ENCODE measurements around the gene KRT71.

The KRT71 gene

GRCh38 chr12:52591521-52591920 is 38.6 kb upstream of the KRT71 start:
- no peak for DNase-seq (ENCODE audit: low read depth in 2 of 2)
- H3K4me3 ChIP-seq (replicated peaks in 1 of 2; ENCODE audit: low read depth in 2 of 2, low read length in 2 of 2) = no peak overlapping the region
- no peak for TF ChIP-seq CTCF (IDR thresholded peaks at IDR 0.05; ENCODE audit: low read depth, low read length)

DNA sequence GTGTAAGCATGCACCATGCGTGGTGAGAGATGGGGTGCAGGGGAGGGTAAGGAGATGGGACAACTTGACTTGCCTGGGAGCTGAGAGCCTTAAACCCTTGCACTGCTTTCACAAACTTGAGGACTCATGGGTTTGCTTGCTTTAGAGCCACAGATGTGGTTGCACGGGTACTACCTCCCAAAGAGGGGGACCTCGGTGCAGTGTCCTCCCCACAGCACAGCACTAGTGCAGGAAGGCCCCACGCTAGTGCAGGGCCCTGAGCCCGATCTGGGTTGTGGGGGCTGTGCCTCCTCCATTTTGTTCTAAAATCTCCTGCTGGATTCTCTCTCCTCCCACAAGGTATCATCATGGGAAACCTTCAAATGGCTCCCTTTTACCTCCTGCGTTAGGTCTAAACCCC is 37.1 kb upstream of the KRT71 start:
- TF ChIP-seq CTCF (IDR thresholded peaks at IDR 0.05; ENCODE audit: low read depth, low read length) = no peak
- no peak for DNase-seq (ENCODE audit: low read depth in 2 of 2)
- H3K4me3 ChIP-seq (replicated peaks in 1 of 2; ENCODE audit: low read depth in 2 of 2, low read length in 2 of 2) = no peak overlapping the region

DNA sequence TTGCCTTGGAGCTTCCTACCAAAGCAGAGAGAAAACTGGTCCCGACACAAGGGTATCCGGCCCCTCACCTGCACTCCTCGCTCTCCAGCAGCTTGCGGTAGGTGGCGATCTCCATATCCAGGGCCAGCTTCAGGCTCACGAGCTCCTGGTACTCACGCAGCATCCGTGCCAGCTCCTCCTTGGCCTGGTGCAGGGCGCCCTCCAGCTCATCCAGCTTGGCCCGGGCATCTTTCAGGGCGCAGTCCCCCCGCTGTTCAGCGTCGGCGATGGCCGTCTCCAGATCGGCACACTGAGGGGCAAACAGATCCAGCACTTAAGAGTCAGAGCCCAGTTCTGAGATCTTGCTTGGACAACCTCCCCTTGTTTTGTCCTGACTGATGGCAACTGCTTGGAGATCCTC is 34.6 kb upstream of the KRT71 start:
- DNase-seq (ENCODE audit: low read depth in 2 of 2) = no peak
- no peak overlapping the region for H3K4me3 ChIP-seq (replicated peaks in 1 of 2; ENCODE audit: low read depth in 2 of 2, low read length in 2 of 2)
- no peak for TF ChIP-seq CTCF (IDR thresholded peaks at IDR 0.05; ENCODE audit: low read depth, low read length)

- no peak for TF ChIP-seq CTCF (IDR thresholded peaks at IDR 0.05; ENCODE audit: low read depth, low read length)
- H3K4me3 ChIP-seq (replicated peaks in 1 of 2; ENCODE audit: low read depth in 2 of 2, low read length in 2 of 2) = no peak overlapping the region
- DNase-seq (ENCODE audit: low read depth in 2 of 2) = no peak
These were observed 33.0 kb upstream of the KRT71 start for GRCh38 chr12:52585946-52586345.

DNA sequence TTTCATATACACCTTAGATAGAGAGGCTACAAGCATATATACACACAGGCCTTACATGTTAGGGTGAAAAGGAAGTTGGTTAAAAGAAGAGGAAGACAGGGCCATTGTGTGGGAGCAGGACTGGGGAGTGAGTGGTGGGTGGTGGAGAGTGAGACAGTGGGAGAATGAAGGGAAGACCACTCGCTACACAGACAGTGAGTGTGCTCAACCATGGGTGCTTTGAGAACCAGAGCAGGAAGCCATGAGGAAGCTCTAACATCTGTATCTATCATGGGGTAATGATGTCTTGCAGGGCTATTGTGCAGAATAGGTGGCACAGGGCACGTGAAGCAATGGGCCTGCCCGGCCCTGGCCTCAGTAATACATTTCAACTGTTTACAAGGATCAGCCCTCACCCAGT is 32.1 kb upstream of the KRT71 start:
- no peak for DNase-seq (ENCODE audit: low read depth in 2 of 2)
- no peak for TF ChIP-seq CTCF (IDR thresholded peaks at IDR 0.05; ENCODE audit: low read depth, low read length)
- H3K4me3 ChIP-seq (replicated peaks in 1 of 2; ENCODE audit: low read depth in 2 of 2, low read length in 2 of 2) = no peak overlapping the region

- H3K4me3 ChIP-seq (replicated peaks in 1 of 2; ENCODE audit: low read depth in 2 of 2, low read length in 2 of 2) = no peak overlapping the region
- DNase-seq (ENCODE audit: low read depth in 2 of 2) = no peak
- no peak for TF ChIP-seq CTCF (IDR thresholded peaks at IDR 0.05; ENCODE audit: low read depth, low read length)
These were observed 31.3 kb upstream of the KRT71 start for GRCh38 chr12:52584156-52584682.

- H3K4me3 ChIP-seq (replicated peaks in 1 of 2; ENCODE audit: low read depth in 2 of 2, low read length in 2 of 2) = no peak overlapping the region
- DNase-seq (ENCODE audit: low read depth in 2 of 2) = peak; percentile 70 to 72
- peak; percentile 78 for TF ChIP-seq CTCF (IDR thresholded peaks at IDR 0.05; ENCODE audit: low read depth, low read length)
These were observed 30.1 kb upstream of the KRT71 start for GRCh38 chr12:52582971-52583456.

All from cardiac fibroblast (primary cell).